ENCODE measurements around the gene LPCAT1. TPM values are rescaled to one million over a fixed set of nuclear protein-coding genes. Genes with fewer than 3 reads are reported as not detected.

Gene LPCAT1
- total RNA-seq, 1 donor from 2014 or later = 74.8 TPM

DNA sequence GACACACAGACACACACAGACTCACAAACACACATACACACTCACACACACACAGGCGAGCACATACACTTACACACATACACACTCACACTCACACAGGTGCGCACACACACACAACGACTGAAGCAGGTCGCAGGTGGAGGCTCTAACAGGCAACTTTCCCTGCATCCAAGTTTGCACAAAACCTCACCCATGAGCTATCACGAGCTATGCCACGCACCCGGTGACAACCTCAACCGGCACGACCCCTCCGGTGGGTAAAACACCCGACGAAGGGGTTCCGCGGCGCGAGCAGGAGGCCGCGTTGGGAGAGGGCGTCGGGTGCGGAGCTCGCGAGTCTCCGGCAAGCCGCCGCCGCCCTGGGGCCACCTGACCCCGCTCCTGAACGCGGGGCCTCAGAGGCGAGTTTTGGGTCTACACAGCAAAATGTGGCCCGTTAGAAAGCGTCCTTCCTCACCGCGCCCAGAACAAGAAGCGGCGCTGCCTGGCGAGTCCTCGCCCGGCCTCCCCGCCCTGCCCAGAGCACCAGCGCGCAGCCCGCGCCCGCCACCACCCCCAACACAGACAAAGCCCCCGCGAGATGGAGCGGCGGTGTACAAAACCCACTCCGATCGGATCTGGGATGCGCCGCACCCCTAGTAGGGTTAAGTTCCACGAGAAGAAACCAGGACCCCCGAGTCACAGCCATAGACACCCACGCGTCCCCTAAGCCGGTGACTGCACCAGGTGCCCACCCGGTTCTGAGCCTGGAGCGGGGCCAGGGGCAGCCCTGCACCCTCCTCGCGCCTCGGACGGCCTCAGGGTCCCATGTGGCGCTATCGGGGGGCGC is 79.2 kb downstream of the LPCAT1 start:
- TF ChIP-seq, protein P1, sequence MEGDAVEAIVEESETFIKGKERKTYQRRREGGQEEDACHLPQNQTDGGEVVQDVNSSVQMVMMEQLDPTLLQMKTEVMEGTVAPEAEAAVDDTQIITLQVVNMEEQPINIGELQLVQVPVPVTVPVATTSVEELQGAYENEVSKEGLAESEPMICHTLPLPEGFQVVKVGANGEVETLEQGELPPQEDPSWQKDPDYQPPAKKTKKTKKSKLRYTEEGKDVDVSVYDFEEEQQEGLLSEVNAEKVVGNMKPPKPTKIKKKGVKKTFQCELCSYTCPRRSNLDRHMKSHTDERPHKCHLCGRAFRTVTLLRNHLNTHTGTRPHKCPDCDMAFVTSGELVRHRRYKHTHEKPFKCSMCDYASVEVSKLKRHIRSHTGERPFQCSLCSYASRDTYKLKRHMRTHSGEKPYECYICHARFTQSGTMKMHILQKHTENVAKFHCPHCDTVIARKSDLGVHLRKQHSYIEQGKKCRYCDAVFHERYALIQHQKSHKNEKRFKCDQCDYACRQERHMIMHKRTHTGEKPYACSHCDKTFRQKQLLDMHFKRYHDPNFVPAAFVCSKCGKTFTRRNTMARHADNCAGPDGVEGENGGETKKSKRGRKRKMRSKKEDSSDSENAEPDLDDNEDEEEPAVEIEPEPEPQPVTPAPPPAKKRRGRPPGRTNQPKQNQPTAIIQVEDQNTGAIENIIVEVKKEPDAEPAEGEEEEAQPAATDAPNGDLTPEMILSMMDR (IDR thresholded peaks at IDR 0.05; ENCODE audit: unreplicated experiment) = no peak
- H3K4me3 Mint-ChIP-seq = peak overlapping the region; percentile 46
- peaks cover 90% of the 10 kb centered on the region for H3K27me3 Mint-ChIP-seq (ENCODE audit: low read depth)
- H3K27ac Mint-ChIP-seq = no peak overlapping the region
- H3K9me3 Mint-ChIP-seq = peaks cover 12% of the 10 kb centered on the region
- DNase-seq (ENCODE audit: low spot score in 2 of 2, unreplicated experiment in 2 of 2) = no peak
- peaks cover 3% of the 10 kb centered on the region for H3K4me1 Mint-ChIP-seq
- no peaks in the 10 kb centered on the region for H3K36me3 Mint-ChIP-seq

DNA sequence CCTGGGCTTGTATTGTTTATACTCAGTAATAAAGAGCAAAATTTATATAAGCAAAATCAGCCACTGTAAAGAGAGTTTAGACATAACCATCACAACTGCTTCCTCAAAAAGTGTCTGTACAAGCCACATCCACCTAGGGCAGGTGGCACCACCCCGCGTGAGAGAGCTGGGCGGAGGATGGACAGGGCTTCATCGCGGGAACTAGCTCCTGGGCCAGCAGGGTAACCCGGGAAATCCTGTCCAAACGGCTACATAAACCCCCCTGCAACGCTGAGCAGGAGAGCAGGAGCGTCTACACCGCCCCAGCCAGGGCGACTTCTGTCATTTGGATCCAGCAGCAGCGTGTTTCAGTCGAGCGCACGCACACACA is 79.8 kb downstream of the LPCAT1 start:
- Mint-ChIP-seq H3K27me3 (ENCODE audit: low read depth) (peaks cover 88% of the 10 kb centered on the region), H3K27ac (no peak overlapping the region), H3K4me3 (peak overlapping the region; percentile 15), H3K9me3 (peaks cover 12% of the 10 kb centered on the region), H3K36me3 (no peaks in the 10 kb centered on the region), H3K4me1 (peaks cover 3% of the 10 kb centered on the region)
- no peak for DNase-seq (ENCODE audit: low spot score in 2 of 2, unreplicated experiment in 2 of 2)
- TF ChIP-seq, protein P1 (IDR thresholded peaks at IDR 0.05; ENCODE audit: unreplicated experiment) = no peak

DNA sequence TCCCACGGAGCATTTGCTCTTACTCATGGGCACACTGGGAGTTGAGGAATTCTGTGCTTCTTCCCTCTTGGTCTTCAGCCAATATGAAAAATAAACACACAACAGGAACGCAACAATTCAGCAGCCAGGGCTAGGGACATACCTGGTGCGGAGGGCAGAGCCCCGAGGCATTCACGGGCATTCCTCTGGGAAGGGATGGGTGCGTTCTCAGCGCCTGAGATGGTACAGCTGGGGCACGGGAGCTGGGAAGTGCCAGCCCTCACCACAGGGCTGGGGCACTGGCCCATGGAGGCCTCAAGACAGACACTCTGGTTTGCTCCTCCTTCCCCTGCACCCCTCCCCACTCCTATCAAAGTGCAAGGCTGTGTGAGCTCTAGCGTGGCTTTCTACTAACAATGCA is 80.6 kb downstream of the LPCAT1 start:
- Mint-ChIP-seq H3K27me3 (ENCODE audit: low read depth) (peaks cover 88% of the 10 kb centered on the region), H3K9me3 (peaks cover 12% of the 10 kb centered on the region), H3K4me3 (no peak overlapping the region), H3K27ac (no peak overlapping the region), H3K4me1 (peaks cover 3% of the 10 kb centered on the region), H3K36me3 (no peaks in the 10 kb centered on the region)
- no peak for DNase-seq (ENCODE audit: low spot score in 2 of 2, unreplicated experiment in 2 of 2)
- TF ChIP-seq, protein P1 (IDR thresholded peaks at IDR 0.05; ENCODE audit: unreplicated experiment) = no peak

DNA sequence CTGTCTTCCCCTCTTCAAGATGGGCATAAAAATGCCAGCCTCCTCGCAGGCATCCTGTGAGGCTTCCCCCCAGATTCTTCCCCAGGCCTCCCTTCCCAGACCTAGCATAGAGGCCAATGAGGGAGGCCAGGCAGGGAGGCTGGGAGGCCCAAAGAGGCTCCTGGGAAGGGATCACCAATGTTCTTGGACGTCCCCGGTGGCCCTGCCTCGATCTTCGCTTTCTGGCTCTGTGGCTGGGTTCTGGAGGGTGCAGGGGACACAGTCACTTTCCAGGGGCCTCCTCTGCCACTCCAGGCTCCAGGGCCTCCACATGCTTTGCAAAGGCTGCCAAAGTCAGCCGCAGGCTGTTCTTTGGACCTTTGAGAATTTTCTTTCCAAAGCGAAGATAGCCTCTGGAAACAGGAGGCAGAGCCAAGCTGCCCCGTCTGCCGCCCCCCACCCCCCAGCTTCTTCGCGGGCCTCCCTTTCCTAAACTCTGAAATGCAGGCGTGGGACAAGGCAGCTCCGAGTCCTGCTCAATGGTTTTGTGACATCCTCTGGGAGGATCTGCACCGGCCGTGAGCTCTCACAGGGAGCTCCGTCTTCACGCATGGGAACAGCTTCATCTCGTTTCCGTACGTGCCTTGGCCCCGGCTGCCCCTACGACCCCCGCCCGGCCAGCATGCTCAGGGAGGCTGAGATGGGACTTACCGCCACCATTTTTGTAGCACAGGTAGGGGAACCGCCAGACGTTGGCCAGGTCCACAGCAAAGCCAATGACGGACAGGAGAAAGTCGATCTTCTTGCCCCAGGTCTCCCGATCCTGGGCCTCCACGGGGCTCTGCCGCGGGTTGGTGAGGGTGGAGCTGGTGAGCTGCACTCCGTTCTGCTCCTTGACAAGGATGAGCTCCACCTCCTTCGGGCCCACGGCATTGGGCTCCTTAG is 81.3 kb downstream of the LPCAT1 start:
- H3K27ac Mint-ChIP-seq = no peak overlapping the region
- TF ChIP-seq, protein P1 (IDR thresholded peaks at IDR 0.05; ENCODE audit: unreplicated experiment) = no peak
- H3K36me3 Mint-ChIP-seq = no peaks in the 10 kb centered on the region
- no peak overlapping the region for H3K4me3 Mint-ChIP-seq
- H3K27me3 Mint-ChIP-seq (ENCODE audit: low read depth) = peaks cover 88% of the 10 kb centered on the region
- peaks cover 3% of the 10 kb centered on the region for H3K4me1 Mint-ChIP-seq
- DNase-seq (ENCODE audit: low spot score in 2 of 2, unreplicated experiment in 2 of 2) = no peak
- peaks cover 12% of the 10 kb centered on the region for H3K9me3 Mint-ChIP-seq

DNA sequence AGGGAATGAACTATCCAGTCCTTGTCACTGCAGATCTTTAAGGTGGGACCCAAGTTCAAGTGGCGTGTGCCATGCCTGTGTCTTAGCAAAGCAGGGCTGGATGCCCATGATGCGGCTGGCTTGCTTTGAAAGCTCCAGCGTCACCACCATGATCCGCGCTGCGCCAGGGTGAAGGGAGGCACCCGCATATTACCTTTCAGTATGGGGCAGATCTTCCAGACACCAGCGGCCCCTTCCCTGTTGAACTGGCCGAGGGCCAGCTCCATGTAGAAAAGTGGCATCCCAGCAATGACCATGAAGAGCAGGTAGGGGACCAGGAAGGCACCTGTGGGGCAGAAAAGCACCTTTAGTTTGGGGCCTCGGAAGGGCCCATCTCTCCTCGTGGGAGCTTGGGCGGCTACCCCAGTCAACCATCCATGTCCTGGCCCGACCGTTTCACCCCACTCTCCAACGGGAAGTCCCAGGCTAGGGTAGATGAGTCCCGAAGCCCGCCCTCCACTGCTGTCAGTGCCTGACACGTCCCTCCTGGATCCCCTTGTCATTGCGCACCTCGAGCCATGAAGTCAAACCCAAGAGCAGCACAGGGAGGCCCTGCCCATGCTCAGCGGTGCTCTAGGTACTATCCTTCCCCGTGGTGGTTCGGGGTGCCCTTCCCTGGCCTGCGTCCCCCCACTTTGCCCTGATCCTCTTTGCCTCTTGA is 82.4 kb downstream of the LPCAT1 start:
- H3K4me3 Mint-ChIP-seq = no peak overlapping the region
- TF ChIP-seq, protein P1 (IDR thresholded peaks at IDR 0.05; ENCODE audit: unreplicated experiment) = no peak
- no peak overlapping the region for H3K27ac Mint-ChIP-seq
- peaks cover 3% of the 10 kb centered on the region for H3K4me1 Mint-ChIP-seq
- DNase-seq (ENCODE audit: low spot score in 2 of 2, unreplicated experiment in 2 of 2) = no peak
- peaks cover 12% of the 10 kb centered on the region for H3K9me3 Mint-ChIP-seq
- no peaks in the 10 kb centered on the region for H3K36me3 Mint-ChIP-seq
- H3K27me3 Mint-ChIP-seq (ENCODE audit: low read depth) = peaks cover 82% of the 10 kb centered on the region

Data from mesothelial cell of epicardium (in vitro differentiated cells).